ENCODE data around the gene NF1.

DNA sequence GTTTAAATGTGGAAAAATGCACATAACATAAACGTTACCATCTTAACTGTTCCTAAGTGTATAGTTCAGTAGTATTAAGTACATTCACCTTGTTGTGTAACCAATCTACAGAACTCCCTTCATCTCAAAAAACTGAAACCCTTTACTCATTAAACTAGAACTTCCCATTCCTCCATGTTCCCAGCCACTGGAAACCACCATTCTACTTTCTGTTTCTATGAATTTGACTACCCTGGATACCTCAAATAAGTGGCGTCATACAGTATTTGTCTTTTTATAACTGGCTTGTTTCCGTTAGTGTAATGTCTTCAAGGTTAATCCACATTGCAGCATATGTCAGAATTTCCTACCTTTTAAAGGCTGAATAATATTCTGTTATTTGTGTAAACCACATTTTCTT is 38.2 kb downstream of the NF1 start:
- TF ChIP-seq EP300 (IDR thresholded peaks at IDR 0.05) (no peak), POLR2A (IDR thresholded peaks at IDR 0.05) (no peak), POLR2AphosphoS5 (IDR thresholded peaks at IDR 0.05) (no peak)
- TF ChIP-seq, protein P1, sequence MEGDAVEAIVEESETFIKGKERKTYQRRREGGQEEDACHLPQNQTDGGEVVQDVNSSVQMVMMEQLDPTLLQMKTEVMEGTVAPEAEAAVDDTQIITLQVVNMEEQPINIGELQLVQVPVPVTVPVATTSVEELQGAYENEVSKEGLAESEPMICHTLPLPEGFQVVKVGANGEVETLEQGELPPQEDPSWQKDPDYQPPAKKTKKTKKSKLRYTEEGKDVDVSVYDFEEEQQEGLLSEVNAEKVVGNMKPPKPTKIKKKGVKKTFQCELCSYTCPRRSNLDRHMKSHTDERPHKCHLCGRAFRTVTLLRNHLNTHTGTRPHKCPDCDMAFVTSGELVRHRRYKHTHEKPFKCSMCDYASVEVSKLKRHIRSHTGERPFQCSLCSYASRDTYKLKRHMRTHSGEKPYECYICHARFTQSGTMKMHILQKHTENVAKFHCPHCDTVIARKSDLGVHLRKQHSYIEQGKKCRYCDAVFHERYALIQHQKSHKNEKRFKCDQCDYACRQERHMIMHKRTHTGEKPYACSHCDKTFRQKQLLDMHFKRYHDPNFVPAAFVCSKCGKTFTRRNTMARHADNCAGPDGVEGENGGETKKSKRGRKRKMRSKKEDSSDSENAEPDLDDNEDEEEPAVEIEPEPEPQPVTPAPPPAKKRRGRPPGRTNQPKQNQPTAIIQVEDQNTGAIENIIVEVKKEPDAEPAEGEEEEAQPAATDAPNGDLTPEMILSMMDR (IDR thresholded peaks at IDR 0.05) = no peak

Measured in sigmoid colon (tissue), 4 donors.